WTC11 (cell line): Measurements from ENCODE around the gene CALN1. TPM values are rescaled to one million over a fixed set of nuclear protein-coding genes. Genes with fewer than 3 reads are reported as not detected.

Experiments used
- ATAC-seq: fragments of 200-7000 bp; cut with Tn5 transposase; 2 replicates; pipeline ENCODE4 v1.10.0; 2021; ENCODE audit warnings: mild to moderate bottlenecking, moderate library complexity
- CTCF ChIA-PET: fragments of 300-600 bp; sonication (Branson Sonifier 250); formaldehyde crosslinking; loops from one replicate; lab custom pipeline; 2021; ENCODE audit warnings: antibody characterized with exemption; lab: Charles Lee
- POLR2A ChIA-PET: fragments of 350-600 bp; sonication (Branson Sonifier 250); formaldehyde crosslinking; loops from one replicate; lab custom pipeline; 2021; ENCODE audit warnings: antibody characterized with exemption; lab: Charles Lee
- DNase-seq: peaks from one replicate; pipeline ENCODE4 v3.0.0; 2021; ENCODE audit warnings: low spot score
- H3K27ac Mint-ChIP-seq: 2 replicates; pipeline ENCODE4 v1.8.0; 2021; ENCODE audit warnings: mixed read lengths
- H3K27me3 Mint-ChIP-seq: 2 replicates; pipeline ENCODE4 v1.8.0; 2021; ENCODE audit warnings: low read depth, mild to moderate bottlenecking, moderate library complexity, mixed read lengths
- H3K36me3 Mint-ChIP-seq: 2 replicates; pipeline ENCODE4 v1.8.0; 2021; ENCODE audit warnings: mixed read lengths
- H3K4me1 Mint-ChIP-seq: 2 replicates; pipeline ENCODE4 v1.8.0; 2022; ENCODE audit warnings: mixed read lengths
- H3K4me3 Mint-ChIP-seq: 2 replicates; pipeline ENCODE4 v1.8.0; 2021; ENCODE audit warnings: mild to moderate bottlenecking, moderate library complexity, mixed read lengths
- H3K9me3 Mint-ChIP-seq: 2 replicates; pipeline ENCODE4 v1.8.0; 2021; ENCODE audit warnings: mixed read lengths
- ELF4 ChIP-seq: sonication (generic); formaldehyde crosslinking; IDR thresholded peaks from 2 replicates; pipeline ENCODE4 v1.8.1; 2022; ENCODE audit warnings: low read depth, mild to moderate bottlenecking, moderate library complexity, missing genetic modification reagents
- FOXJ3 ChIP-seq: sonication (generic); formaldehyde crosslinking; IDR thresholded peaks from 2 replicates; pipeline ENCODE4 v1.9.0; 2021; ENCODE audit warnings: missing genetic modification reagents, mild to moderate bottlenecking, borderline replicate concordance
- NFATC4 ChIP-seq: fragments of 250-450 bp; sonication (Bioruptor Pico); IDR thresholded peaks from 2 replicates; pipeline ENCODE4 v1.9.0; 2021; ENCODE audit warnings: mild to moderate bottlenecking
- NFYB ChIP-seq: sonication (generic); formaldehyde crosslinking; conservative IDR thresholded peaks from 2 replicates; pipeline ENCODE4 v1.8.0; 2022; ENCODE audit warnings: low read depth, missing genetic modification reagents
- NR3C1 ChIP-seq: sonication (generic); formaldehyde crosslinking; conservative IDR thresholded peaks from 2 replicates; pipeline ENCODE4 v1.8.1; 2023; ENCODE audit warnings: low read depth, mild to moderate bottlenecking, missing genetic modification reagents
- PRRX2 ChIP-seq: fragments of 250-450 bp; sonication (Bioruptor Pico); IDR thresholded peaks from 2 replicates; pipeline ENCODE4 v1.8.0; 2021; ENCODE audit warnings: mild to moderate bottlenecking
- RELA ChIP-seq: sonication (generic); formaldehyde crosslinking; IDR thresholded peaks from 2 replicates; pipeline ENCODE4 v1.8.1; 2022; ENCODE audit warnings: missing genetic modification reagents, mild to moderate bottlenecking, borderline replicate concordance
- SMAD3 ChIP-seq: sonication (generic); formaldehyde crosslinking; IDR thresholded peaks from 2 replicates; pipeline ENCODE4 v1.8.0; 2022; ENCODE audit warnings: missing genetic modification reagents, mild to moderate bottlenecking, borderline replicate concordance
- SMAD4 ChIP-seq: sonication (generic); formaldehyde crosslinking; IDR thresholded peaks from 2 replicates; pipeline ENCODE4 v1.8.0; 2022; ENCODE audit warnings: mild to moderate bottlenecking, missing genetic modification reagents
- SP1 ChIP-seq: sonication (generic); formaldehyde crosslinking; conservative IDR thresholded peaks from 2 replicates; pipeline ENCODE4 v1.8.1; 2022; ENCODE audit warnings: missing genetic modification reagents
- ZNF263 ChIP-seq: sonication (generic); formaldehyde crosslinking; IDR thresholded peaks from 2 replicates; pipeline ENCODE4 v1.8.1; 2022; ENCODE audit warnings: low read depth, mild to moderate bottlenecking, moderate library complexity, missing genetic modification reagents
- ZNF423 ChIP-seq: fragments of 250-450 bp; sonication (Bioruptor Pico); IDR thresholded peaks from 2 replicates; pipeline ENCODE4 v2.1.2; 2022; ENCODE audit warnings: mild to moderate bottlenecking, moderate library complexity
- total RNA-seq: library from RNA; stranded (reverse); gene quantifications from 3 replicates; pipeline ENCODE4 v1.2.3, GENCODE V29; 2021
- TF ChIP-seq, protein P1 (sequence below): sonication (generic); formaldehyde crosslinking; IDR thresholded peaks from 2 replicates; pipeline ENCODE4 v1.8.0; 2022; ENCODE audit warnings: mild to moderate bottlenecking, missing genetic modification reagents
- TF ChIP-seq, protein P2 (sequence below): fragments of 250-450 bp; sonication (Bioruptor Pico); IDR thresholded peaks from 2 replicates; pipeline ENCODE4 v1.9.0; 2021; ENCODE audit warnings: mild to moderate bottlenecking
- TF ChIP-seq, protein P3 (sequence below): sonication (generic); formaldehyde crosslinking; conservative IDR thresholded peaks from 2 replicates; pipeline ENCODE4 v1.8.1; 2023; ENCODE audit warnings: mild to moderate bottlenecking, low read depth, missing genetic modification reagents, moderate library complexity
- TF ChIP-seq, protein P4 (sequence below): sonication (generic); formaldehyde crosslinking; IDR thresholded peaks from 2 replicates; pipeline ENCODE4 v1.8.0; 2022; ENCODE audit warnings: mild to moderate bottlenecking, missing genetic modification reagents
- TF ChIP-seq, protein P5 (sequence below): sonication (generic); formaldehyde crosslinking; IDR thresholded peaks from 2 replicates; pipeline ENCODE4 v1.8.1; 2023; ENCODE audit warnings: mild to moderate bottlenecking, missing genetic modification reagents, moderate library complexity
- TF ChIP-seq, protein P6 (sequence below): sonication (generic); formaldehyde crosslinking; IDR thresholded peaks from 2 replicates; pipeline ENCODE4 v1.8.1; 2022; ENCODE audit warnings: mild to moderate bottlenecking, moderate library complexity, missing genetic modification reagents

Gene CALN1
- total RNA-seq, 1 experiment from 2014 or later, result 10.5 TPM

DNA sequence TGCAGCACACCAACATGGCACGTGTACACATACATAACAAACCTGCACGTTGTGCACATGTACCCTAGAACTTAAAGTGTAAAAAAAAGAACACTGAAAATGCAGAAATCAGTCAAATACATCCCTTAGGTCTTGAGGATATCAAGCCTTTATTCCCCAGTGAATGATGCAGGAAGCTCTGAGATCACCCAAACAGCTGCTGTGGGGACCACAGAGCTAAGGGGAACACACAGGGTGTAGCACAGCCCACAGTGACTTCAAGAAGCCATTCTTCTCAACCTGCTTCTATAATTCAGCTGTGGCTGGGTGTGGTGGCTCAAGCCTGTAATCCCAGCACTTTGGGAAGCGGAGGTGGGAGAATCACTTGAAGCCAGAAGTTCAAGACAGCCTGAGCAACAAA, 314.9 kb downstream of the CALN1 start:
- POLR2A ChIA-PET, result no interaction called here
- CTCF ChIA-PET, result no interaction called here

DNA sequence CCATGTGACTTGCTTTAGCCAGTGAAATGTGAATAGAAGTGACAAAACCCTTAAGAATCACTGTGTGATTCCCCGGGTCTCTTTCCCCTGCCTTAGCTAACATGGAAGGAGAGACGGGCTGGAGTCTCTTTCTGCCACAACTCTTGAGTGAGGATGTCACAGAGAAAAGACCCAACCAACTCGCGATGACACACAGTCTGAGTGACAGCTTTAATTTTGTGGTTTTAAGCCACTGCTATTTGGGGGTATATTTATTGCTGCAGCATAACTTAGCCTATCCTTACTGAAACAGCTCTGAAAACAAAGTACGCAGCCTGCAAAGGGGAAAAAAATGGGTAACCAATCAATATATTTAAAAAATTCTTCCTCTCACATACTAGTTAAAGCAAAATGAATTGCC, 319.4 kb downstream of the CALN1 start:
- H3K27ac Mint-ChIP-seq, result no peak overlapping the region
- TF ChIP-seq, protein P1, sequence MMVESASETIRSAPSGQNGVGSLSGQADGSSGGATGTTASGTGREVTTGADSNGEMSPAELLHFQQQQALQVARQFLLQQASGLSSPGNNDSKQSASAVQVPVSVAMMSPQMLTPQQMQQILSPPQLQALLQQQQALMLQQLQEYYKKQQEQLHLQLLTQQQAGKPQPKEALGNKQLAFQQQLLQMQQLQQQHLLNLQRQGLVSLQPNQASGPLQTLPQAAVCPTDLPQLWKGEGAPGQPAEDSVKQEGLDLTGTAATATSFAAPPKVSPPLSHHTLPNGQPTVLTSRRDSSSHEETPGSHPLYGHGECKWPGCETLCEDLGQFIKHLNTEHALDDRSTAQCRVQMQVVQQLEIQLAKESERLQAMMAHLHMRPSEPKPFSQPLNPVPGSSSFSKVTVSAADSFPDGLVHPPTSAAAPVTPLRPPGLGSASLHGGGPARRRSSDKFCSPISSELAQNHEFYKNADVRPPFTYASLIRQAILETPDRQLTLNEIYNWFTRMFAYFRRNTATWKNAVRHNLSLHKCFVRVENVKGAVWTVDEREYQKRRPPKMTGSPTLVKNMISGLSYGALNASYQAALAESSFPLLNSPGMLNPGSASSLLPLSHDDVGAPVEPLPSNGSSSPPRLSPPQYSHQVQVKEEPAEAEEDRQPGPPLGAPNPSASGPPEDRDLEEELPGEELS, result no peak
- no peak for TF ChIP-seq ZNF423 (CRISPR knock-in tag)
- TF ChIP-seq, all 79 proteins: peak for 0
- Mint-ChIP-seq H3K27me3 (peaks cover 5% of the 10 kb centered on the region; the same call in 1 of the 2 replicates), H3K4me3 (no peak overlapping the region), H3K9me3 (peaks cover 8% of the 10 kb centered on the region), H3K4me1 (peaks cover 5% of the 10 kb centered on the region; the same call in 1 of the 2 replicates), H3K36me3 (0 out of 2 replicates have a peak, but pooled peaks cover 2% of the 10 kb centered on the region)
- CTCF ChIA-PET, result no interaction called here
- ATAC-seq (no peak), DNase-seq (no peak)
- POLR2A ChIA-PET, result no interaction called here

More for the DNA sequence above, 314.9 kb downstream of the CALN1 start:
- DNase-seq (no peak), ATAC-seq (no peak)
- peaks cover 8% of the 10 kb centered on the region for H3K9me3 Mint-ChIP-seq
- TF ChIP-seq NFYB (no peak), RELA (CRISPR knock-in tag) (no peak), ZNF263 (no peak), NFATC4 (CRISPR knock-in tag) (no peak), ELF4 (CRISPR knock-in tag) (no peak), PRRX2 (CRISPR knock-in tag) (no peak)
- peaks cover 5% of the 10 kb centered on the region; the same call in 1 of the 2 replicates for H3K4me1 Mint-ChIP-seq
- no peak overlapping the region for H3K27ac Mint-ChIP-seq
- H3K27me3 Mint-ChIP-seq, result peaks cover 5% of the 10 kb centered on the region; the same call in 1 of the 2 replicates
- 0 out of 2 replicates have a peak, but pooled peaks cover 2% of the 10 kb centered on the region for H3K36me3 Mint-ChIP-seq
- no peak overlapping the region for H3K4me3 Mint-ChIP-seq

DNA sequence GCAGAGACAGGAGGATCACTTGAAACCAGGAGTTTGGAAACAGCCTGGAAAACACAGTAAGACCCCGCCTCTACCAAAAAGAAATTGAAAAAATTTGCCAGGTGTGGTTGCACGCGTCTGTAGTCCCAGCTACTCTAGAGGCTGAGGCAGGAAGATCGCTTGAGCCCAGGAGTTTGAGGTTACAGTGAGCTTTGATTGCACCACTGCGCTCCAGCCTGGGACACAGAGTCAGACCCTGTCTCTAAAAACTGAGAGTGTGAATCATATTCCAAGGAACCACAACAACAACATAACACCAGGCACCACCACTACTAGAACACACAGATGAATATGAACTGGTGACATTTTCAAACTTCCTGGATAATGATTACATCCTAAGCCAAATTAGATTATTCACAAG, 324.2 kb downstream of the CALN1 start:
- POLR2A ChIA-PET, result no interaction called here
- DNase-seq (no peak), ATAC-seq (no peak)
- Mint-ChIP-seq H3K4me3 (no peak overlapping the region), H3K4me1 (no peaks in the 10 kb centered on the region), H3K9me3 (peaks cover 3% of the 10 kb centered on the region), H3K27ac (no peak overlapping the region), H3K36me3 (0 out of 2 replicates have a peak, but pooled peaks cover 2% of the 10 kb centered on the region), H3K27me3 (no peaks in the 10 kb centered on the region)
- CTCF ChIA-PET, result no interaction called here
- TF ChIP-seq NR3C1 (CRISPR knock-in tag) (no peak), NFATC4 (CRISPR knock-in tag) (no peak)

DNA sequence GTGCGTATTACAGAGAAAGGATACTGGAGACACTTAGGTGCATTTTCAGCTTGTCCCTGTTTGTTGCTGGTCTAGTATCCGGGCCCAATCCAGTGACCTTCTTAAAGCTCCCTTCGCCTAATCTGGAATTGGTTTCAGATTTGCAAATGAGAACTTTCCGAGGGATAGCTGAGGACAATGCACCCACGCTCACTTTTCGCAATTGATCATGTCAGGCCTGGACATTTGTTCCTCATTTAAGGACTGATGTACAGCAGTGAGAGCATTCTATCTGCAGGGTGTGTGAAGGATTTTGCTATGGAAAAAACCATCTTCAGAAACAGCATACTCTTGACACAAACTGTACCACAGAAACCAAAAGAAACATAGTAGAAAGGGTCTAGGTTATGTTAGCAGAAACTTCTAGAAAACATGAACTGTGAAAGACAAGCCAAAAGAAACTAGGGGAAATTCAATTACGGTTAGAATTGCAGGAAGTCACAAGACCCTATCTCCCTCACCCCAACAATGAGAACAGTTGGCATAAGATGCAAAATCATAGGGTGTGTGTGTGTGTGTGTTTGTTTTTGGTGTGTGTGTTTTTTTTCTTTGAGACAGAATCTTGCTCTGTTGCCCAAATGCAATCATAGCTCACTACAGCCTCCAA, 331.1 kb downstream of the CALN1 start:
- ChIA-PET POLR2A (no interaction called here), CTCF (no interaction called here)
- no peak for DNase-seq
- H3K4me3 Mint-ChIP-seq, result no peak overlapping the region
- H3K27ac Mint-ChIP-seq, result no peak overlapping the region
- H3K27me3 Mint-ChIP-seq, result no peaks in the 10 kb centered on the region
- ATAC-seq, result no peak
- no peaks in the 10 kb centered on the region for H3K36me3 Mint-ChIP-seq
- no peaks in the 10 kb centered on the region for H3K4me1 Mint-ChIP-seq
- H3K9me3 Mint-ChIP-seq, result no peaks in the 10 kb centered on the region
- TF ChIP-seq ELF4 (CRISPR knock-in tag) (no peak), ZNF263 (no peak), SMAD4 (no peak), SP1 (no peak), SMAD3 (CRISPR knock-in tag) (no peak), RELA (CRISPR knock-in tag) (no peak), FOXJ3 (CRISPR knock-in tag) (no peak)
- TF ChIP-seq, protein P2, sequence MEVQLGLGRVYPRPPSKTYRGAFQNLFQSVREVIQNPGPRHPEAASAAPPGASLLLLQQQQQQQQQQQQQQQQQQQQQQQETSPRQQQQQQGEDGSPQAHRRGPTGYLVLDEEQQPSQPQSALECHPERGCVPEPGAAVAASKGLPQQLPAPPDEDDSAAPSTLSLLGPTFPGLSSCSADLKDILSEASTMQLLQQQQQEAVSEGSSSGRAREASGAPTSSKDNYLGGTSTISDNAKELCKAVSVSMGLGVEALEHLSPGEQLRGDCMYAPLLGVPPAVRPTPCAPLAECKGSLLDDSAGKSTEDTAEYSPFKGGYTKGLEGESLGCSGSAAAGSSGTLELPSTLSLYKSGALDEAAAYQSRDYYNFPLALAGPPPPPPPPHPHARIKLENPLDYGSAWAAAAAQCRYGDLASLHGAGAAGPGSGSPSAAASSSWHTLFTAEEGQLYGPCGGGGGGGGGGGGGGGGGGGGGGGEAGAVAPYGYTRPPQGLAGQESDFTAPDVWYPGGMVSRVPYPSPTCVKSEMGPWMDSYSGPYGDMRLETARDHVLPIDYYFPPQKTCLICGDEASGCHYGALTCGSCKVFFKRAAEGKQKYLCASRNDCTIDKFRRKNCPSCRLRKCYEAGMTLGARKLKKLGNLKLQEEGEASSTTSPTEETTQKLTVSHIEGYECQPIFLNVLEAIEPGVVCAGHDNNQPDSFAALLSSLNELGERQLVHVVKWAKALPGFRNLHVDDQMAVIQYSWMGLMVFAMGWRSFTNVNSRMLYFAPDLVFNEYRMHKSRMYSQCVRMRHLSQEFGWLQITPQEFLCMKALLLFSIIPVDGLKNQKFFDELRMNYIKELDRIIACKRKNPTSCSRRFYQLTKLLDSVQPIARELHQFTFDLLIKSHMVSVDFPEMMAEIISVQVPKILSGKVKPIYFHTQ, result no peak
- TF ChIP-seq, protein P3, sequence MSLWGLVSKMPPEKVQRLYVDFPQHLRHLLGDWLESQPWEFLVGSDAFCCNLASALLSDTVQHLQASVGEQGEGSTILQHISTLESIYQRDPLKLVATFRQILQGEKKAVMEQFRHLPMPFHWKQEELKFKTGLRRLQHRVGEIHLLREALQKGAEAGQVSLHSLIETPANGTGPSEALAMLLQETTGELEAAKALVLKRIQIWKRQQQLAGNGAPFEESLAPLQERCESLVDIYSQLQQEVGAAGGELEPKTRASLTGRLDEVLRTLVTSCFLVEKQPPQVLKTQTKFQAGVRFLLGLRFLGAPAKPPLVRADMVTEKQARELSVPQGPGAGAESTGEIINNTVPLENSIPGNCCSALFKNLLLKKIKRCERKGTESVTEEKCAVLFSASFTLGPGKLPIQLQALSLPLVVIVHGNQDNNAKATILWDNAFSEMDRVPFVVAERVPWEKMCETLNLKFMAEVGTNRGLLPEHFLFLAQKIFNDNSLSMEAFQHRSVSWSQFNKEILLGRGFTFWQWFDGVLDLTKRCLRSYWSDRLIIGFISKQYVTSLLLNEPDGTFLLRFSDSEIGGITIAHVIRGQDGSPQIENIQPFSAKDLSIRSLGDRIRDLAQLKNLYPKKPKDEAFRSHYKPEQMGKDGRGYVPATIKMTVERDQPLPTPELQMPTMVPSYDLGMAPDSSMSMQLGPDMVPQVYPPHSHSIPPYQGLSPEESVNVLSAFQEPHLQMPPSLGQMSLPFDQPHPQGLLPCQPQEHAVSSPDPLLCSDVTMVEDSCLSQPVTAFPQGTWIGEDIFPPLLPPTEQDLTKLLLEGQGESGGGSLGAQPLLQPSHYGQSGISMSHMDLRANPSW, result no peak
- TF ChIP-seq, protein P4, sequence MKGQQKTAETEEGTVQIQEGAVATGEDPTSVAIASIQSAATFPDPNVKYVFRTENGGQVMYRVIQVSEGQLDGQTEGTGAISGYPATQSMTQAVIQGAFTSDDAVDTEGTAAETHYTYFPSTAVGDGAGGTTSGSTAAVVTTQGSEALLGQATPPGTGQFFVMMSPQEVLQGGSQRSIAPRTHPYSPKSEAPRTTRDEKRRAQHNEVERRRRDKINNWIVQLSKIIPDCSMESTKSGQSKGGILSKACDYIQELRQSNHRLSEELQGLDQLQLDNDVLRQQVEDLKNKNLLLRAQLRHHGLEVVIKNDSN (CRISPR knock-in tag), result no peak
- TF ChIP-seq, protein P5, sequence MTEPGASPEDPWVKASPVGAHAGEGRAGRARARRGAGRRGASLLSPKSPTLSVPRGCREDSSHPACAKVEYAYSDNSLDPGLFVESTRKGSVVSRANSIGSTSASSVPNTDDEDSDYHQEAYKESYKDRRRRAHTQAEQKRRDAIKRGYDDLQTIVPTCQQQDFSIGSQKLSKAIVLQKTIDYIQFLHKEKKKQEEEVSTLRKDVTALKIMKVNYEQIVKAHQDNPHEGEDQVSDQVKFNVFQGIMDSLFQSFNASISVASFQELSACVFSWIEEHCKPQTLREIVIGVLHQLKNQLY, result no peak
- TF ChIP-seq, protein P6, sequence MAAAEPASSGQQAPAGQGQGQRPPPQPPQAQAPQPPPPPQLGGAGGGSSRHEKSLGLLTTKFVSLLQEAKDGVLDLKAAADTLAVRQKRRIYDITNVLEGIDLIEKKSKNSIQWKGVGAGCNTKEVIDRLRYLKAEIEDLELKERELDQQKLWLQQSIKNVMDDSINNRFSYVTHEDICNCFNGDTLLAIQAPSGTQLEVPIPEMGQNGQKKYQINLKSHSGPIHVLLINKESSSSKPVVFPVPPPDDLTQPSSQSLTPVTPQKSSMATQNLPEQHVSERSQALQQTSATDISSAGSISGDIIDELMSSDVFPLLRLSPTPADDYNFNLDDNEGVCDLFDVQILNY (CRISPR knock-in tag), result no peak
